GM10266 (cell line): Measurements from ENCODE around the gene TWNK.

Source experiments
- DNase-seq: peaks from one replicate; pipeline ENCODE4 v3.0.0; 2012; ENCODE audit errors: extremely low spot score
- CTCF ChIP-seq: IDR thresholded peaks from 2 replicates; pipeline ENCODE4 v1.5.1; 2012; ENCODE audit warnings: mild to moderate bottlenecking, low read depth; ENCODE audit not compliant: control insufficient read depth, insufficient read depth; ENCODE audit errors: missing control alignments

The TWNK gene

GRCh38 chr10:101042118-101042517 lies 54.8 kb downstream of the TWNK start:
- no peak for TF ChIP-seq CTCF
- DNase-seq = no peak

GRCh38 chr10:101042667-101043362 lies 55.5 kb downstream of the TWNK start:
- DNase-seq = peak; percentile 96
- TF ChIP-seq CTCF = no peak

GRCh38 chr10:101043363-101043707 lies 56.0 kb downstream of the TWNK start:
- no peak for DNase-seq
- no peak for TF ChIP-seq CTCF
